ENCODE data around the gene RASA2.
A peak's percentile ranks its signal among the peaks of the same experiment; 100 is the strongest.

RASA2 gene

DNA sequence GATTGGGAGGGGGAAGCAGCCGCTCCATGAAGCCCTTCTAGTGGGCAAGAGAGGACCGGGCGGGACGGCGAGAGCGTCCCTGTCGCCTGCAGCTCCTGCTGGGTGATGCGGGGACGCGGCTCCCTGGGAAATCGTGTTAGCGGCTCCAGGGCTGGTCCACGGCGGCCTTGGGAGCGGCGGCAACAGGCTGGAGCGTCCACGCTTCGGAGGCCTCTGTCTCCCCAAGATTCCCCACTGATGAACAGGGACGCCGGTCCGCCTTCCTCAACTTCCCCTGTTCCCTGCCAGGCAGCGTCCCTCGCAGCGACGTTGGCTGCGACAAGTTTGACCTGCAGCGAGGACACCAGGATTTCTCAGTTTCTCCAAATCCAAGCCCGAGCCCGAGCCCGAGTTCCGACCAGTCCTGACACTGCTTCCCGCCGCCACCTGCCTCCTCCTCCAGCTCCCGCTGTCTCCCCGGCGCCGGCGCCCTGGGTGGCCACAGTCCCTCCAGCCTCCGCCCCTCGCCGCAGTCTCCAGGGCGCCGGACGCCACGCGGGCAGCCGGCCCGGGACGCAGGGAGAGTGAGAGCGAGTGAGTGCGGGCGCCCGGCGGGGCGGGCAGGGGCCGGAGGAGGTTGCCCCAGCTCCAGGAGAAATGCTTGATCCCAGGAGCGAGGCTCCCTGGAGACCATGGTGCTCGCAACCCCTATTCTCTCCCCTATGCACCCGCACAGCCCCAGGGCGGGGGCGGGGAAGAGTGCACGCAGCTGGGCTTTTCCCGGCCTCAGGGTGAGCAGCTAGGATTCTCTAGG lies 173.2 kb downstream of the RASA2 start:
- H3K27me3 ChIP-seq (replicated peaks) = peaks cover 2% of the 10 kb centered on the region
- in situ Hi-C loops (cut with HindIII; ENCODE audit: low pct_ligation_motif_present, low sequenced_read_pairs) = no loop called here
- peak overlapping the region; percentile 66 for H3K4me3 ChIP-seq (ENCODE audit: low read depth, low read length)
- no peaks in the 10 kb centered on the region for H3K36me3 ChIP-seq (replicated peaks)
- no peak overlapping the region for H3K27ac ChIP-seq
- TF ChIP-seq, protein P1, sequence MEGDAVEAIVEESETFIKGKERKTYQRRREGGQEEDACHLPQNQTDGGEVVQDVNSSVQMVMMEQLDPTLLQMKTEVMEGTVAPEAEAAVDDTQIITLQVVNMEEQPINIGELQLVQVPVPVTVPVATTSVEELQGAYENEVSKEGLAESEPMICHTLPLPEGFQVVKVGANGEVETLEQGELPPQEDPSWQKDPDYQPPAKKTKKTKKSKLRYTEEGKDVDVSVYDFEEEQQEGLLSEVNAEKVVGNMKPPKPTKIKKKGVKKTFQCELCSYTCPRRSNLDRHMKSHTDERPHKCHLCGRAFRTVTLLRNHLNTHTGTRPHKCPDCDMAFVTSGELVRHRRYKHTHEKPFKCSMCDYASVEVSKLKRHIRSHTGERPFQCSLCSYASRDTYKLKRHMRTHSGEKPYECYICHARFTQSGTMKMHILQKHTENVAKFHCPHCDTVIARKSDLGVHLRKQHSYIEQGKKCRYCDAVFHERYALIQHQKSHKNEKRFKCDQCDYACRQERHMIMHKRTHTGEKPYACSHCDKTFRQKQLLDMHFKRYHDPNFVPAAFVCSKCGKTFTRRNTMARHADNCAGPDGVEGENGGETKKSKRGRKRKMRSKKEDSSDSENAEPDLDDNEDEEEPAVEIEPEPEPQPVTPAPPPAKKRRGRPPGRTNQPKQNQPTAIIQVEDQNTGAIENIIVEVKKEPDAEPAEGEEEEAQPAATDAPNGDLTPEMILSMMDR (IDR thresholded peaks at IDR 0.05; ENCODE audit: low read depth, low read length, missing control alignments) = no peak
- DNase-seq = peak; percentile 17

DNA sequence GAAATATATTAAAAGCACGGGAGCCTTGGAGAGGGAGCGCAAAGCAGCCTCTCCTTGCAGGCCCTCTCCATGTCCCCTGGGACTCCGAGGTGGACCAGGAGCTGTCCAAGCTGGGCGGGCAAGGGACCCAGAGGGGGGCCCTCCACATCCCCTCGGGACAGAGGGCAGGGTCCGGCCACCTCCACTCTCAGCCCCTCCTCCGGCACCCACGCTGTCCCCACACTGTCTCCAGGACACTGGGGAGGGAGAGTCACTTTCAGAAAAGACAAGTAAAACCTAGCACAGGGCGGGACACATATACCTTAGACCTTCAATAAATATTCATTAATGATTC lies 173.8 kb downstream of the RASA2 start:
- DNase-seq = no peak
- H3K36me3 ChIP-seq (replicated peaks) = no peaks in the 10 kb centered on the region
- H3K4me3 ChIP-seq (ENCODE audit: low read depth, low read length) = peak overlapping the region; percentile 66
- H3K27me3 ChIP-seq (replicated peaks) = peaks cover 2% of the 10 kb centered on the region
- TF ChIP-seq, protein P1 (IDR thresholded peaks at IDR 0.05; ENCODE audit: low read depth, low read length, missing control alignments) = no peak
- no peak overlapping the region for H3K27ac ChIP-seq
- in situ Hi-C loops (cut with HindIII; ENCODE audit: low pct_ligation_motif_present, low sequenced_read_pairs) = no loop called here

DNA sequence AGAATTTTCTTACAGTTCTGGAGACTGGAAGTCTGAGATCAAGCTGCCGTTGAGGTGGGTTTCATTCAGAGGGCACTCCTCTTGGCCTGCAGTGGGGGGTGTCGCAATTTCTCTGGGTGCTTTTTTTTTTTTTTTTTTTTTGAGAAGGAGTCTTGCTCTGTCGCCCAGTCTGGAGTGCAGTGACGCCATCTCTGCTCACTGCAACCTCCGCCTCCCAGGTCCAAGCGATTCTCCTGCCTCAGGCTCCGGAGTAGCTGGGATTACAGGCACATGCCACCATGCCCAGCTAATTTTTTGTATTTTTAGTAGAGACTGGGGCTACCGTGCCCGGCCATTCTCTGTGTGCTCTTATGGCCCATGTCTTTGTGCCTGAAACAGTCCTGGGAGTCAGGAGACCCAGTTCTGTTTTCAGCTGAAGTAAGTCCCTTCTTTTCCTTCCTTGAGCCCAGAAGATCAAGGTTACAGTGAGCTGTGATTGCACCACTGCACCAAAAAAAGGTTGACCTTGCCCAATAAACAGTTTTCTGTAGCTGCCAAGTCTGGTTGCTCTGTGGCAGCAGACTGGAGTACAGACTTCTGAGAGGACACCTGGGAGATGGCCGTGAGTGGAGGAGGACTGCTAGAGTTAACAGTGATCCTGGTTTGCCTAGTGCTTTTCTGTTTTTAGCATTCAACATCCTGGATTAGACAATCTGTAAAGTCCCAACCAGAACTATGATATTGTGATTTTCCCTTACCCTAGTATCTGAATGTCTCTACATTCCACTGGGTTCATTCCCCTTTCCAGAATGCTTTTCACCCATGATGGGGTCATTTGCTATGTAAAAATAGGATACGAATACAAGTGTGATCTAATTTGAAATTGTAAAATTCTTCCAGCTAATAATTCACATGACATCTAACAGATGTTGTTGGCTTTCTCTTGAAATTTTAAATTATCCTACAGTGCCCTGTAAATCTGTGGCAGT lies 174.7 kb downstream of the RASA2 start:
- in situ Hi-C loops (cut with HindIII; ENCODE audit: low pct_ligation_motif_present, low sequenced_read_pairs) = no loop called here
- no peak overlapping the region for H3K4me3 ChIP-seq (ENCODE audit: low read depth, low read length)
- TF ChIP-seq, protein P1 (IDR thresholded peaks at IDR 0.05; ENCODE audit: low read depth, low read length, missing control alignments) = no peak
- no peak overlapping the region for H3K27ac ChIP-seq
- no peaks in the 10 kb centered on the region for H3K36me3 ChIP-seq (replicated peaks)
- peaks cover 2% of the 10 kb centered on the region for H3K27me3 ChIP-seq (replicated peaks)
- no peak for DNase-seq

DNA sequence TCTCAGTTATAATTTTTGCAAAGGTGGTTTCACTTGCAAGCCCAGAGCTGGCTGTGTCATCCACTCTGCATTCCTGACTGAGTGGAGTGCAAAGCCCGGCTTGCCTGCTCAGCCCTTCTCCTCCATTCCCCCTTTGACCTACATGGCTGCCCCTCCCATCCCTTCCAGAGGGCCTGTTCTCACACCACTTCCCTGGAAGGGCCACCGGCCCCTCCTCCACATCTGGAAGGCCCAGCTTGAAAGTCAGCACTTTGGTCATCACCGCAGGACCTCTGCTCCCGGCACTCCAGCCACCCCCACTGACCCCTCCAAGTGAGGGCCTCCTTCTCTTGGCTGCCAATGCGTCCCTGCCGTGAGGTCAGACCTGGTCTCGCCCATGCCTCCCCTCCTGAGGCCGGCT lies 177.2 kb downstream of the RASA2 start:
- in situ Hi-C loops (cut with HindIII; ENCODE audit: low pct_ligation_motif_present, low sequenced_read_pairs) = no loop called here
- DNase-seq = peak; percentile 6
- Histone ChIP-seq H3K27me3 (replicated peaks) (no peaks in the 10 kb centered on the region), H3K27ac (no peak overlapping the region), H3K36me3 (replicated peaks) (no peaks in the 10 kb centered on the region), H3K4me3 (ENCODE audit: low read depth, low read length) (no peak overlapping the region)
- TF ChIP-seq, protein P1 (IDR thresholded peaks at IDR 0.05; ENCODE audit: low read depth, low read length, missing control alignments) = no peak
